Prostate gland (tissue), 2 donors: ENCODE data around the gene POMGNT1. TPM values are rescaled to one million over a fixed set of nuclear protein-coding genes. Genes with fewer than 3 reads are reported as not detected.
"Not testable (repeated sequence)": the region's sequence is repeated elsewhere in the genome, so short reads cannot be mapped to it uniquely, and the experiment has no call there.

Experiments used
- DNase-seq: peaks from one replicate; pipeline ENCODE4 v3.0.0-alpha.2; 2019; ENCODE audit warnings: low spot score
- H3K27ac ChIP-seq, 2 donors: fragments of 200-600 bp; sonication (generic); 2 replicates each; pipeline ENCODE4 v1.5.1; 2017 to 2019
- H3K27me3 ChIP-seq: fragments of 200-600 bp; sonication (generic); replicated peaks from 2 replicates; pipeline ENCODE4 v1.5.1; 2019; ENCODE audit not compliant: insufficient read depth
- H3K36me3 ChIP-seq, 2 donors: fragments of 200-600 bp; sonication (generic); 1 replicate in 1 of 2; 2 replicates in 1 of 2; pipeline versions ENCODE4 v1.5.1 to v1.8.1; 2017 to 2019
- H3K4me1 ChIP-seq: fragments of 200-600 bp; sonication (generic); replicated peaks from 2 replicates; pipeline ENCODE4 v1.5.1; 2019
- H3K4me3 ChIP-seq, 2 donors: fragments of 200-600 bp; sonication (generic); 2 replicates each; pipeline ENCODE4 v1.5.1; 2017 to 2019
- H3K9me3 ChIP-seq: fragments of 200-600 bp; sonication (generic); 2 replicates; pipeline ENCODE4 v1.5.1; 2017
- CTCF ChIP-seq, 4 experiments: fragments of 200-600 bp in 2 of 4; fragments of 450-650 bp in 2 of 4; sonication (generic) in 2 of 4; IDR thresholded peaks; 1 replicate in 3 of 4; 2 replicates in 1 of 4; pipeline ENCODE4 v1.5.1; 2016 to 2019; ENCODE audit warnings: antibody characterized with exemption in 4 of 4, mild to moderate bottlenecking in 2 of 4, moderate library complexity in 2 of 4
- POLR2A ChIP-seq: fragments of 450-650 bp; IDR thresholded peaks from one replicate; pipeline ENCODE4 v1.6.1; 2016; ENCODE audit warnings: antibody characterized with exemption, mild to moderate bottlenecking
- POLR2AphosphoS5 ChIP-seq: sonication (generic); formaldehyde crosslinking; IDR thresholded peaks from one replicate; pipeline ENCODE4 v1.6.1; 2017; ENCODE audit warnings: antibody characterized with exemption
- WGBS: methylation state at CpG from one replicate; pipeline ENCODE4 v1.1.5; 2018; 5-methylcytosine and 5-hydroxymethylcytosine counted together
- intact Hi-C: fragments of 100-400 bp; cut with DNase I; formaldehyde crosslinking; loops from one replicate; pipeline ENCODE4 v1.14.2; 2022
- total RNA-seq, 2 donors: library from RNA; depleted of rRNA; stranded (reverse); fragments of >200 nt; gene quantifications; one replicate each; pipeline ENCODE4 v1.1.0, GENCODE V29; 2016

Gene POMGNT1
- total RNA-seq = 100 to 1,000 TPM; 106 to 120 TPM

DNA sequence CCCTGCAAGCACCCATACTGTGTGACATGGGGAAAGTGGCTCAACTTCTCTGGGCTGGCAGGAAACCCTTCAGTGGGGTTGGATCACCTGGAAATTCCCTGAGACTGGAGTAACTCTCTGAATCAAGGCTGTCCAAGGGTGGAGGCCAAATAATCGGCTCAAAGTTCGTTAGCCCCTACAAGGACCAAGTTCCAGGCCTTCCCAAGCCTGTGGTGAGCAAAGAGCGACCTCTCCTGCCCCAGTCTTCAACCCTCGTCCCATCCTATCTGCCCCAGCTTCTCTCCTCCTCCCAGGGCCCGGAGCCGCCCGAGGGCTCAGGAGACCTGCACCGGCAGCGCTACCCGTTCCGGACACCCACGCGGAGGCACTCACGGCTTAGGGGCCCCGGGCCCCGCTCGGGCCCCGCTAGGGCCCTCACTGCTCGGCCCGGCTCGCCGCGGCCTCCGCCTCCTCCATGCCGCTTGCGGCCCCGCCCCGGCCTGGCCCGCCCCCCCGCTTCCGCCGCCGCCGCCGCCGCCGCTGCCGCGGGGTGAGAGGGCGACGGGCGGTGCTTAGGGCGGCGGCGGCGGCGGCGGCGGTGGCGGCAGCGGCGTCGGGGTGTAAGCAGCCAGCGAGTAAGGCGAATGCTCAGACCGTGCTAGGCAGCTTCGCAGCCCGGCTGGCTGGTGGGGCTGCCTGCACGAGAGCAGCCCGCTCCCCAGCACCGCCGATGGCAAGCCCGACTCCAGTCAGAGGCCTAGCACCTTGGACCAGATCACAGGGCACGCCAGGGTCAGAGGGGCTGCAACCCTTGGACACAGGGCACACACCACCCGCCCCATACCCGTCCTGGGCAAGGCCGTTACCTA, at the start of gene POMGNT1:
POMGNT1 (minus strand) TSS at position 471 of the 848 bp plus-strand sequence. CDS start 613 bp downstream, outside the sequence.
- Histone ChIP-seq H3K36me3 (no peaks in the 10 kb centered on the region), H3K4me1 (peaks cover 10% of the 10 kb centered on the region), H3K4me3 (peak within 1 kb of the TSS; percentile 52 to 59), H3K9me3 (no peaks in the 10 kb centered on the region), H3K27me3 (no peaks in the 10 kb centered on the region), H3K27ac (peak within 1 kb of the TSS; percentile 82 to 88)
- 0% methylated on average over 12 of the region's 67 CpGs for WGBS
- TF ChIP-seq CTCF (IDR thresholded peaks at IDR 0.05) = peak in 2 of 4 experiments; percentile 25
- TF ChIP-seq POLR2AphosphoS5 = no peak
- TF ChIP-seq POLR2A = peak; percentile 56
- intact Hi-C loops = no loop called here
- DNase-seq = no peak

DNA sequence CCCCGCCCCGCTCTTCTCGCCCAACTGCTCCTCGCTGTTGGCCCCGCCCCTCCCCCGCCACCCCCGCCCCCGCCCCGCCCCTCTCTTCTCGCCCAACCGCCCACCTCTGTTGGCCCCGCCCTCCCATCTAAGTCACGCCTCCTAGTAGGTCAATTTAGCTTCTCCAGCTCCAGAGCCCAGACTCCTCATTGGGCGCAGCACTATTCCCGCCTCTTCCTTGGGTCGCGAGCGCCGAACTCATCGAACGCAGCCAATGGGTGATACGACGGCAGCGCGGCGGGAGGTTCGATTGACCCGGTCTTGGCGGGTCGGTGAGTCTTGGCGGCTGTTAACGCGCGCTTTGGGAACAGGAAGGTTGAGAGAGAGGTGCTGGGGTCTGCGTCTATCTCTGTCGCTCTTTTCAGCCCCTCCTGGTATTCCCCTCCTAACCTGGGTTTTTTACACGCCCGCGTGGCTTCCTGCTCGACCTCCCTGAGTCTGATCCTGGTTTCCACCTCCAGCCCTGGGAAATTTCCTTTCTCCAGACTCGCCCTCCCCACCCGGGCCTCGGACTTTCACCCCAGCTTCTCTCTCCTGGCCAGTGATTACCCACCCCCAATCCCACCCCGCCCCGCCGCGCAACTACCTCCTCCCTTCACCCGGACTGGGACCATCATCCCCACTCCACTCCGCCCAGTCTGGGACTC, 49.3 kb upstream of the POMGNT1 start, which contains the start of gene RAD54L:
RAD54L (plus strand) TSS at position 328 of the 686 bp plus-strand sequence. CDS start 643 bp downstream, outside the sequence.
- no peaks in the 10 kb centered on the region for H3K27me3 ChIP-seq
- intact Hi-C loops = no loop called here
- no peaks in the 10 kb centered on the region for H3K36me3 ChIP-seq
- no peaks in the 10 kb centered on the region for H3K9me3 ChIP-seq
- peak within 1 kb of the TSS; percentile 38 to 41 for H3K4me3 ChIP-seq
- H3K4me1 ChIP-seq = no peaks in the 10 kb centered on the region
- 2% methylated on average over 48 of the region's 49 CpGs for WGBS
- peak; percentile 96 for TF ChIP-seq POLR2AphosphoS5
- TF ChIP-seq CTCF (IDR thresholded peaks at IDR 0.05) = no peak
- TF ChIP-seq POLR2A = peak; percentile 6
- H3K27ac ChIP-seq = peak within 1 kb of the TSS; percentile 67 to 79
- peak; percentile 98 for DNase-seq

- no peak for DNase-seq
- peak; percentile 3 for TF ChIP-seq POLR2AphosphoS5
- peak in 1 of 4 experiments; percentile 11 for TF ChIP-seq CTCF (IDR thresholded peaks at IDR 0.05)
- peak; percentile 56 for TF ChIP-seq POLR2A
- Histone ChIP-seq H3K4me1 (no peaks in the 10 kb centered on the region), H3K27me3 (no peaks in the 10 kb centered on the region), H3K36me3 (no peaks in the 10 kb centered on the region), H3K4me3 (peak overlapping the region; percentile 38 to 41), H3K27ac (peak overlapping the region; percentile 67 to 79), H3K9me3 (no peaks in the 10 kb centered on the region)
- intact Hi-C loops = no loop called here
- WGBS = 2% methylated on average over 35 of the region's 35 CpGs
These were observed 48.6 kb upstream of the POMGNT1 start for GRCh38 chr1:46246548-46247435.

GRCh38 chr1:46246136-46246535, 47.9 kb upstream of the POMGNT1 start:
- intact Hi-C loops, H3K36me3 ChIP-seq, DNase-seq, H3K27ac ChIP-seq, H3K27me3 ChIP-seq, H3K9me3 ChIP-seq, H3K4me1 ChIP-seq, H3K4me3 ChIP-seq: not testable (repeated sequence)
- WGBS = 93% methylated on average over 17 of the region's 17 CpGs
